Measurements from ENCODE around the gene MRPL47. TPM values are rescaled to one million over a fixed set of nuclear protein-coding genes. Genes with fewer than 3 reads are reported as not detected.

Gene MRPL47
- polyA plus RNA-seq, 1 of the 3 experiments (the other 2 are of a cell fraction), result 37.8 TPM

DNA sequence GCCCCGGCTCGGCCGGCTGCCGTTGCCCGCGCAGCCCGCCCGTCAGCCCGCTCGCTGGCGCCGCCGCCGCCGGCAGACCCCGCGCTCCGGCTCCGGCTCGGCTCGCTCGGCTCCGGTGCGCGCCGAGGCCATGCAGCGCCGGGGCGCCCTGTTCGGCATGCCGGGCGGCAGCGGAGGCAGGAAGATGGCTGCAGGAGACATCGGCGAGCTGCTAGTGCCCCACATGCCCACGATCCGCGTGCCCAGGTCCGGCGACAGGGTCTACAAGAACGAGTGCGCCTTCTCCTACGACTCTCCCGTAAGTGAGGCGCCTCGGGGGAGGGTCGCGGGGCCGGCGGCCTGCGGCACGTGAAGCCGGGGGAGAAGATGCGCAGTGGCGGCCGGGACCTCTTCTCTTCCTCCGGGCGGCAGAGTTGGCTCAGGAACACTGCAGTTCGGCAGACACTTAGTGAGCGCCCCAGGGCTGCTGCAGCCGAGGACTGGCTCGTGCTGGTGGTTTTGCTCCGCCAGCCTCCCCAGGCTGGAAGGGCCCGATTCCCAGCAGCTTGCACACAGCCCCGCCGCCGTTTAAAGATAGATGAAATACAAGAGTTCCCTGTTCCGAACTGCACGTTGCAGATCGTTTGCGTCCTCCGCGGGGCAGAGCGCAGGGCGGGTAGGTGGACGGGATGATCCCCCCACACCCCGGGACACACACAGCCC, 48.8 kb upstream of the MRPL47 start (continued):
- TF ChIP-seq, protein P1, sequence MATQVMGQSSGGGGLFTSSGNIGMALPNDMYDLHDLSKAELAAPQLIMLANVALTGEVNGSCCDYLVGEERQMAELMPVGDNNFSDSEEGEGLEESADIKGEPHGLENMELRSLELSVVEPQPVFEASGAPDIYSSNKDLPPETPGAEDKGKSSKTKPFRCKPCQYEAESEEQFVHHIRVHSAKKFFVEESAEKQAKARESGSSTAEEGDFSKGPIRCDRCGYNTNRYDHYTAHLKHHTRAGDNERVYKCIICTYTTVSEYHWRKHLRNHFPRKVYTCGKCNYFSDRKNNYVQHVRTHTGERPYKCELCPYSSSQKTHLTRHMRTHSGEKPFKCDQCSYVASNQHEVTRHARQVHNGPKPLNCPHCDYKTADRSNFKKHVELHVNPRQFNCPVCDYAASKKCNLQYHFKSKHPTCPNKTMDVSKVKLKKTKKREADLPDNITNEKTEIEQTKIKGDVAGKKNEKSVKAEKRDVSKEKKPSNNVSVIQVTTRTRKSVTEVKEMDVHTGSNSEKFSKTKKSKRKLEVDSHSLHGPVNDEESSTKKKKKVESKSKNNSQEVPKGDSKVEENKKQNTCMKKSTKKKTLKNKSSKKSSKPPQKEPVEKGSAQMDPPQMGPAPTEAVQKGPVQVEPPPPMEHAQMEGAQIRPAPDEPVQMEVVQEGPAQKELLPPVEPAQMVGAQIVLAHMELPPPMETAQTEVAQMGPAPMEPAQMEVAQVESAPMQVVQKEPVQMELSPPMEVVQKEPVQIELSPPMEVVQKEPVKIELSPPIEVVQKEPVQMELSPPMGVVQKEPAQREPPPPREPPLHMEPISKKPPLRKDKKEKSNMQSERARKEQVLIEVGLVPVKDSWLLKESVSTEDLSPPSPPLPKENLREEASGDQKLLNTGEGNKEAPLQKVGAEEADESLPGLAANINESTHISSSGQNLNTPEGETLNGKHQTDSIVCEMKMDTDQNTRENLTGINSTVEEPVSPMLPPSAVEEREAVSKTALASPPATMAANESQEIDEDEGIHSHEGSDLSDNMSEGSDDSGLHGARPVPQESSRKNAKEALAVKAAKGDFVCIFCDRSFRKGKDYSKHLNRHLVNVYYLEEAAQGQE (IDR thresholded peaks at IDR 0.05; ENCODE audit: low read depth, low read length), result no peak; the same call in 1 of the 2 replicates
- TF ChIP-seq USF2 (IDR thresholded peaks at IDR 0.05; ENCODE audit: borderline replicate concordance, low read depth, low read length) (no peak), FOXM1 (IDR thresholded peaks at IDR 0.05; ENCODE audit: low read depth) (no peak), RFX5 (IDR thresholded peaks at IDR 0.05; ENCODE audit: low read length) (no peak), MXI1 (IDR thresholded peaks at IDR 0.05; ENCODE audit: low read depth, low read length) (peak; percentile 68; the same call in 1 of the 2 replicates), RCOR1 (IDR thresholded peaks at IDR 0.05; ENCODE audit: low read length) (no peak; the same call in 1 of the 2 replicates), IRF3 (IDR thresholded peaks at IDR 0.05; ENCODE audit: low read depth, low read length) (no peak), EP300 (IDR thresholded peaks at IDR 0.05; ENCODE audit: borderline replicate concordance in 1 of 2, low read depth in 1 of 2, low read length in 1 of 2) (0 out of 4 replicates have a peak, but pooled peaks of 1 of the 2 experiments have one; percentile 16), GATA2 (CRISPR knock-in tag; IDR thresholded peaks at IDR 0.05) (no peak), NRF1 (IDR thresholded peaks at IDR 0.05; ENCODE audit: low read depth, low read length) (no peak), MAX (IDR thresholded peaks at IDR 0.05; ENCODE audit: low read depth) (peak; percentile 66; the same call in 1 of the 2 replicates), RAD21 (IDR thresholded peaks at IDR 0.05; ENCODE audit: low read length) (peak; percentile 46), POLR2AphosphoS5 (IDR thresholded peaks at IDR 0.05; ENCODE audit: low read depth, low read length) (0 out of 2 replicates have a peak, but pooled peaks have one; percentile 9), PBX3 (IDR thresholded peaks at IDR 0.05) (no peak), NFIC (IDR thresholded peaks at IDR 0.05; ENCODE audit: borderline replicate concordance) (no peak), TAF1 (IDR thresholded peaks at IDR 0.05; ENCODE audit: borderline replicate concordance, low read depth, low read length) (no peak), TEAD4 (IDR thresholded peaks at IDR 0.05; ENCODE audit: borderline replicate concordance, insufficient read depth) (no peak), JUND (IDR thresholded peaks at IDR 0.05) (no peak), USF1 (IDR thresholded peaks at IDR 0.05; ENCODE audit: borderline replicate concordance, low read depth) (peak; percentile 55; the same call in 1 of the 2 replicates), MEF2A (IDR thresholded peaks at IDR 0.05; ENCODE audit: borderline replicate concordance, low read depth) (no peak), ZBTB33 (IDR thresholded peaks at IDR 0.05; ENCODE audit: borderline replicate concordance, low read depth) (no peak)

All from SK-N-SH (cell line).